ENCODE results near the gene UBE2E2.
"Not testable (repeated sequence)": the region's sequence is repeated elsewhere in the genome, so short reads cannot be mapped to it uniquely, and the experiment has no call there.

Gene UBE2E2

GRCh38 chr3:23594894-23595670 is 392.0 kb downstream of the UBE2E2 start:
- DNase-seq: no peak

DNA sequence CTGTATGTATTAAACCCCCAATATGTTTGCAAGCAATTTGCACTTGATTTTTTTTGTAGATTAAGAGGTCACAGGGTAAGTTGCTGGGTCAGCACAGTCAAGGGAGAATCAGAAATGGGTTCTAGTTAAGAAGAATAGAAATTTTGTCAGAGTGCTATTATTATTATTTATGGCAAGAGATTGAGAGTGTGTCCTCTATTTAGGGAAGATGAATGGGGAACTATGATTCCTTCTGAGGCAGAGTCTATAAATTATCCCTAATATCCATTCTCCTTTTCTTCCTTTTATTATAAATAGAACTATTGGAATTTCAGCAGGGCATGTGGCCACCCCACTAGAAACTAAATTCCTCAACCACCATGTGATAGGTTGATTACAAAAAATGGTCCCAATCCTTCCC is 392.7 kb downstream of the UBE2E2 start:
- DNase-seq: no peak

DNA sequence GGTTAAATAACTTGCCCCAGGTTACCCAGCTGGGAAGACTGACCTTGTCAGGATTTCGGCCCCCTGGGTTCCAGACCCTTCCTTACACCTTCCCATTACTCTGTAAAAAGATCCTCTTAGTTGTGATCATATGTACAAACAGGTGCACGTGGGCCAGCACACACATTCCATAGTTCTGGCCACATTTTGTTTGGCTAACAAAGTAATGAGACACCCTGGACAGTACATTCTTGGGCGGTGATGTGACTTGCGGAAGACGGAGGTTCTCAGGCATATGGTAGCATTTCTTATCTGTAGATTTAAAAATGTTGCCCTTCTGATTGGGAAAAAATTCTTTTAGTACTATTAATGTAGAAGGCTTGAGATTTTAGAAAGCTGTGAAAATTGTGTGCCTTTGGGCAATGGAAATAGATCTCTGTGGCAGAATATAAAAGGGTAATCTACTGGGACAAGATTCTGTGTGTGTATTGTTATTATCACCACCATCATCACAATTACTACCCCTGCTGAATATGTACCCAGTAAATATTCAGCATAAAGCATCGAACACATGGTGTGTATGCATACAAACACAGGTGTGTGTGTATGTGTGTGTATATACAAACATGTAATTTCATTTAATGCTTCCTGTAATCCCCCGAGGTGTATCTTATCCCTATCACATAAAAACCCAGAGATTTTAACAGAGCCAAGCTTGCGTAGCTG is 397.2 kb downstream of the UBE2E2 start:
- DNase-seq: no peak

DNA sequence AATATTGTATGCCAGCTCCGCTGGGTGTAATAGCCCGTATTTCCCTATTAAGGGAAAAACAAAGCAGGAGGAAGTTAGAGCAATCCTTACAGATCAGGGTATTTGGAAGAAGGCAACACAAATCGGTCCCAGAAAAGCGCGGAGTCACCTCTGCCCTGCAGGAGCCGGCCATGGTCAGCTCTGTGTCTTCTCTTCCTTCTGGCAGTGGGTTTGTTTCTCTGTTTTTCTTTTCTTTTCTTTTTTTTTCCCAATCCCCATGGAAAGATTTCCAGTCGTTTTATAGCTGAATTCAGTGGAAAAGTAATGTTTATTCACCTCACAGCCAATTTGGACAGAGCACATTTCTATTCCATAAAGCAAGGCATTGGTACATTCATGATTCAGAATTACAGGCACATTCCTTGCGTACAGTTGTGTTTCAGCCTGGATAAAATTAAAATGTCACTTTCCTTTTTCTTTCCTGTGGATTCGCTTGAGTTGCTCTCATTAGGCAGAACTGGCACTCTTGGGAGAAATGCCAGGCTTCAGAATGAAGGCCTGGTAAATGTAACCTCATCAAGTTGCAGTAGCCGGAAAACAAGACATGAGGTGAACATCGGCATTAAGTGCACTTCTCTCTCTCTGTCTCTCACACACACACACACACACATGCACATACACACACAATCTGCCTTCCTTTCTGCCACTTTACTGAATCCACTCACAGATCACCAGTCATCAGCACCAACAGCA is 398.1 kb downstream of the UBE2E2 start:
- no peak for DNase-seq

DNA sequence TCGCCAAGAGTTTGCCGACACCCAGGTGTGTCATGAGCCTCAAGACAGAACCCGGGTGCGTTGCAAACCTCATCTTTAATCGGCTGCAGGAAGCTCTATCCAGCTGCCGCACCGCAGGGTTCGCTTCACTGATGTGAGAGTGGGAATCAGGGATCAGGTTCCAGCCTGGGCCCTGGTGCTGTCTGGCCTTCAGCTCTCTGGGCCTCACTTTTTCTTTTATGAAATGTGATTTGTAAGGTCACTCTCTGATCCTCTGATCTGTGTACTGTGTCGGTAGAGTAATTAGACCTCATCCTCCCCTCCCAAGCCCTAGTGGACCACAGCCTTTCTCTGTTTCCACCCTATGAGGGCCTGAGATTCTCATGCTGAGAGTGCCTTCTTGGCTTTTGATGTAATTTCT is 399.8 kb downstream of the UBE2E2 start:
- DNase-seq: no peak

DNA sequence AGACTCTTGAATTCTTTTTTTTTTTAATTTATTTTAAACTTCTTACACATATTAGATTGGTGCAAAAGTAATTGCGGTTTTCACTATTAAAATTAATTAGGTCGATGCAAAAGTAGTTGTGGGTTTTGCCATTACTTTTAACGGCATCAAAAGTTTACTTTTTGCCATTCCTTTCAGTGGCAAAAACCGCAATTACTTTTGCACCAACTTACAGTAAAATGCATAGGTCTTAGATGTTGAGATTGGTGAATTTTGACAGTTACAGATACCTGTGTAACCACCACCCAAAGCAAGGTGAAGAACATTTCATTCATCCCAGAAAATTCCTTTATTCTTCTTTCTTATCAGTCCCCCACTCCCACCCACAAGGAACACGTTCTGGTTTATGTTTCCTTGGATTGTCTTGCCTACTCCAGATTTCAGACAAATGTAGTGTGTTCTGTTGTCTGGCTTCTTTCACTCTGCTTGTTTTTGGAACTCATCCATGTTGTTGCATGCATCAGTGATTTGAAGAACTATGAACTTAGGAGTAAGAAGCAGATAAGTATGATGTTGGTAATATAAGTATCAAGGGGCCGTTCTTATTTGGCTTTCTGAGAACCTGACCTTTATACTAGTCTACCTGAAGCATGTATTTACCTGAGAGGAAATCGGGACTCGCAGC is 404.2 kb downstream of the UBE2E2 start:
- DNase-seq: no peak

- no peak for DNase-seq
Observed at GRCh38 chr3:23608650-23609049, 405.5 kb downstream of the UBE2E2 start.

DNA sequence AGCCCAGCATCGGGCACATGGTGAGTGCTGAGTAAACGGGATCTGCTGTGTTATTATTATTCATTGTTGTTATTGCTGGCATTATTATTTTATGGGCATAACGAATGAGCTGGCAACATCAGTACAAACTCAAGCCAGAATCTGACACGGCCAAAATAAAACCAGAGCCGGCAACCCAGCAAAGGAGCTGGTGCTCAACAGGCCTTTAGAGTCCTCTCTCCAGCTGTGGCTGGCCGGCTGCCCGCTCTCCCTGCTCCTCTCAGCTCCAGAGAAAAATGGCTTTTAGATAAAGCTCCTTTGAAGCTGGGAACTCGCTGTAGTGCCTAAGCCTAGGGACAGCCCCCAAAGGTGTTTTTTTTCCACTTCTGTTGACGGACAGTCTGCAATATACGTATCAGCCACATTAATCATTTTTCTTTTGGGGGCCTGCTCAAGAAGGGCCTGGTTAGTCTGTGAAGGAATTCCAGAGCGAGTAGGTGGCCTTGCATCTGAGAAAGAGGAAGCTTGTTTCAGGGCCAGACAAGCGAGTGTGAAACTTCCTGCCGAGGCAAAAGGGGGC is 408.7 kb downstream of the UBE2E2 start:
- no peak for DNase-seq

DNA sequence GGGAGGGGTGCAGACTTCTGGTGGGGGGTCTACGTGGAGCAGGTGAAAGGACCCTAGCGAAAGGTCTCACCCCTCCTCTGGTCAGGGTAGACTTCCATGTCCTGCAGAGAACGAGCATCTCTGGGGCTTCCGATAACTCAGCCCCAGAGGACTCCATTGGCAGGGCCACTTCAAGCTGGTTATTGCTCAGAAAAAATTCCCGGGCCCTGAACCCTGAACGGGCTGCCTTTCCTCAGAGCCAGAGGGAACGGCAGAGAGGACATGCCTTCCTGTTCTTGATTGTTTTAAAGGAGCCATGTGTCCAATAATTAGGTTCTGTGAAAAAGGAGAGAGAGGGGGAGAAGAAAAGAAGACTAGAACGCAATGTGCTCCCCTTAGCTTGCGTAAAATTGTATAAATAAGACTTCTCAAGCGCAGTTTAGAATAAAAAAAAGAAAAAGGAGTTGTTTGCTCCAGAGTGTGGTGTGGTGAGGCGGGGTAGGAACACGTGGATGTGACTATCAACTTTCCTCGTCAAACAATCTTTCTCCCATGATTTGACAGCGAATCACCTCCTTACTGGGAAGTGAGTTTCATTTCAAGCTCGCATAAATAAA is 409.3 kb downstream of the UBE2E2 start:
- DNase-seq: no peak

- no peak for DNase-seq
Observed at GRCh38 chr3:23615068-23615467, 411.9 kb downstream of the UBE2E2 start.

DNA sequence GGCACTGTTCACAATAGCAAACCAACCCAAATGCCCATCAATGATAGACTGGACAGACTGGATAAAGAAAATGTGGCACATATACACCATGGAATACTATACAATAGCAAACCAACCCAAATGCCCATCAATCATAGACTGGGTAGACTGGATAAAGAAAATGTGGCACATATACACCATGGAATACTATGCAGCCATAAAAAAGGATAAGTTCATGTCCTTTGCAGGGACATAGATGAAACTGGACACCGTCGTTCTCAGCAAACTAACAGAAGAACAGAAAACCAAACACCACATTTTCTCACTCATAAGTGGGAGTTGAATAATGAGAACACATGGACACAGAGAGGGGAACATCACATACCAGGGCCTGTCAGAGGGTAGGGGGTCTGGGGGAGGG is 415.3 kb downstream of the UBE2E2 start:
- DNase-seq: not testable (repeated sequence)

GRCh38 chr3:23619705-23620637 is 416.8 kb downstream of the UBE2E2 start:
- DNase-seq: no peak

- no peak for DNase-seq
Observed at GRCh38 chr3:23620638-23621015, 417.5 kb downstream of the UBE2E2 start.

GRCh38 chr3:23623844-23624243 is 420.7 kb downstream of the UBE2E2 start:
- no peak for DNase-seq

- DNase-seq: no peak
Observed at GRCh38 chr3:23624305-23624704, 421.2 kb downstream of the UBE2E2 start.

DNA sequence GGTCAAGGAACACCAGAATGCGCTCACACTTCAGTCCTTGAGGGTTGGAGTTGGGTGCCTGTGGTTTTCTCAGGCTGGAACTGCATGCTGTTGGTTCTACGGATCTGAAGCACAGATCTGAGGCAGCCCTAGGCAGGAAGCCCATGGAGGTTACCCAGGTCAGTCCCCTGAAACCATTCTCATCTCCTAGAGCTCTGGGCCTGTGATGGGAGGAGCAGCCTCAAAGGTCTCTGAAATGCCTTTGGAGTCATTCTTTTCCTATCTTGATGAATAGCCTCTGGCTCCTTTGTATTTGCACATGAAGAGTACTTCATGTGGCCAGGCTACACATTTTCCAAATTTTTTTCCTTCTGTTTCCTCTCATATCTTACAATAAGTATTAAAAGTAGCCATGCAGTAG is 423.3 kb downstream of the UBE2E2 start:
- DNase-seq: no peak

DNA sequence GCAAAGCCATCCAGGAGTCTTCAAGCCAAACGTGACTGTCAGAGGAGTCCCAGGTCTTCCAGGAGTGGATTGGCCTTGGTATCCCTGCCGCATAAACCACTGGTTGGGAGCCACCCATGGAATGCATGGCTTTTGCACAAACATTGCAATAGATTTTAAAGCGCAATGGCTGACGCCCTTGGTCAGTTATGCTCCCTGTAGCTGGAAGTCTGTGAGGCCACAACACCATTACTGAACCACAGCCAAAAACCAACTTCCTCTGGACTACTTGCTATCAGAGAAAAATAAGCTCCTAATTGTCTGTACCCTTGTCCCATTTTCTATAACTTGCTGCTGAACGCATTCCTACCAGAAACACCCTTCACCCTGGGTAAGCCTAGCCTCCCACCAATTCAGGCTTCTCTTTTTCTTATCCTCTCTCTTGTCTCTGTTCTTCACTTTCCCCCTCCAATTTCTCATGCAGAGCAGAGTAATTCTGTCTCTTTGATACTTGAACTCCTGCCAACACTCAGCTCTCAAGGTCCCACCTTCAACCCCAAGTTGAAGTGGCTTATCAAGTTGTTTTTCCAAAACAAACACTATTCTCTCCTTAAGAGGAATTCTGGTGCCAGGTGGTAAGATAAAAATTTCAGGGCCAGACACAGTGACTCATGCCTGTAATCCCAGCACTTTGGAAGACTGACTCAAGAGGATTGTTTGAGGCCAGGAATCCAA is 426.2 kb downstream of the UBE2E2 start:
- no peak for DNase-seq

DNA sequence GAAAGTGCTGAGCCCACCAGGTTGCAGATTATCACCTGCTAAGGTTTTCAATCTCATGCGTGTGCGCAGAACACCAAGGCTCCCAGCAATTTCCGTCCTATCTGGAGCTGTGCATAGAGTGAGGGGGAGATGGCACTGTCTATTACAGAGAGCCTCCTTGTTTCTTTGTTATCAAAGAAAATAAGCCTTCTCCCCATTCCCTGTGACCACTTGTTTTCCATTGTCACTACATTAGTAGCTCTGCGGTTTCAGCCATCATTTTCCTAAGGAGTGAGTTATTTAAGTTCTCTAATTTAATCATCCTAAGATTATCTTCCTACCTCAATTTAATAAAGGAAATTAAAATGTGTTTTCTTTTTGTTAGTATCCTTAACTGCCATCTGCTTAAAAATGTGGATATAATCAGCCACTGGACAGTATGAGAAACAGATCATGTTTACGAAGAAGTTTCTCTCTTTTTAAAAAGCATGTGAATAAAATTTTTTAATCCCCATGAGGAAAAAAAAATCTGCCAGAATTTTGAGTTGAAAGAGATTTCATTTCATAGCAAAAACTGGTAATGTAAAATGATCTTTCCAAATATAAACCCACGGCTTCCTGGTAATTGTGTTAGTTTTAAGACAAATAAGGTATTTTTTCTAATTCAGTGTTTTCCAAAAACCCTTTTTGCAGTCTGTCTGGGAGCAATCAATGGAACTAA is 430.3 kb downstream of the UBE2E2 start:
- DNase-seq: no peak

GRCh38 chr3:23637339-23637738 is 434.2 kb downstream of the UBE2E2 start:
- DNase-seq: no peak

Data from stimulated activated CD4-positive, alpha-beta T cell treated with anti-CD3 and anti-CD28 coated beads, Interleukin-2, amount 100 ng/mL, for 48 hours (primary cell).